Fibroblast of skin of abdomen (primary cell): Measurements from ENCODE around the gene PTPRE.

ENCODE experiments used
- DNase-seq: peaks from one replicate; pipeline ENCODE4 v3.0.0-alpha.2; 2013

PTPRE gene

GRCh38 chr10:127883516-127883915, 23.4 kb upstream of the PTPRE start:
- no peak for DNase-seq

DNA sequence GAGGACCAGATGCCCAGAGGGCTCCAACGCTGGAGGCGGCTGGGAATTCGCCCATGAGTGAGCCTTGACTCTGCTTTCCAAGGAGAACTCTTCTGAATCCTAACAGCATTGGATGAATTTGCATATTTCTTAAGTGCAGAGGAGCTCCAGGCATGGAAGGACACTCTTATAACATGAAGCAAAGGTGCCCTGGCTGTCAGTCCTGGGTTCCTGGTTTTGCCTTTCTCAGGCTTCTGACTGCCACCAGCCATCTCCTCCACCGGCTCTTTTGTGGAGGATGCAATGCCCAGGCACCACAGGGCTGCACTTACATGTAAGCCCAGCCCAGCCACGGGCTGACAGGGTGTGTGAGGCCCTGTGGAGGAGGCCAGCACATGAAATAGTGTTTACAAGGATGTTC, 22.4 kb upstream of the PTPRE start:
- no peak for DNase-seq

DNA sequence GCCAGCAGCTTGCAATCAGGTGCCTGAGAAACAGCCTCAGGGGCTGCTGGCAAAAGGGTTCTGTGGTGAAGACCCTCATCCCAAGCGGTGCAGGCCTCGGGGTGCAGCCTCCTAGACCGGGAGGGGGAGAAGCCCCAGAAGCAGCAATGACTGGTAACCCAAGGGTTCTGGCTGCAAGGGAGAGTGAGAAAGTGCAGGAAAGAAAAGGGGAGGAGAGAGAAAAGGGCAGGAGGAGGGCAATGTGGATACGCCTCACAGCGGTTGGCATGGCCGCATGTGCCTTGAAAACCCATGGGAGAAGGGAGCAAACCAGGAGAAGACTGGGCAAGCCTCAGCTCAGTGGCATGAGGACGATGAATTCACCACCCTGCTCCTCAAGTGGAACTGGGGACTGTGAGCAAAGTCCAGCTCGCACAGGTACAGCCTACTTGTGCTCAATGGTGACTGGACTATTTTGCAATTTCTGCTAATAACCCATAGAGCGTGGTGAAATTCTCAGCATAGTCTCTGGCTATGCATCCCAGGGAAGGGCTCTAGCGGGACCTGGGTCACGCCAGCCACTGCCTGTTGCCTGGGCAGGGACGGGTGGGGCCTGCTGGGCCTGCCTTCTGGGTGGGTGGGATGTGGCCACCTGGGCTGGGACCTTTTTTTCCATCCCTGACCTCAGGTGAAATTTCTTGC, 20.4 kb upstream of the PTPRE start:
- no peak for DNase-seq

GRCh38 chr10:127887541-127888415, 19.1 kb upstream of the PTPRE start:
- DNase-seq = no peak

DNA sequence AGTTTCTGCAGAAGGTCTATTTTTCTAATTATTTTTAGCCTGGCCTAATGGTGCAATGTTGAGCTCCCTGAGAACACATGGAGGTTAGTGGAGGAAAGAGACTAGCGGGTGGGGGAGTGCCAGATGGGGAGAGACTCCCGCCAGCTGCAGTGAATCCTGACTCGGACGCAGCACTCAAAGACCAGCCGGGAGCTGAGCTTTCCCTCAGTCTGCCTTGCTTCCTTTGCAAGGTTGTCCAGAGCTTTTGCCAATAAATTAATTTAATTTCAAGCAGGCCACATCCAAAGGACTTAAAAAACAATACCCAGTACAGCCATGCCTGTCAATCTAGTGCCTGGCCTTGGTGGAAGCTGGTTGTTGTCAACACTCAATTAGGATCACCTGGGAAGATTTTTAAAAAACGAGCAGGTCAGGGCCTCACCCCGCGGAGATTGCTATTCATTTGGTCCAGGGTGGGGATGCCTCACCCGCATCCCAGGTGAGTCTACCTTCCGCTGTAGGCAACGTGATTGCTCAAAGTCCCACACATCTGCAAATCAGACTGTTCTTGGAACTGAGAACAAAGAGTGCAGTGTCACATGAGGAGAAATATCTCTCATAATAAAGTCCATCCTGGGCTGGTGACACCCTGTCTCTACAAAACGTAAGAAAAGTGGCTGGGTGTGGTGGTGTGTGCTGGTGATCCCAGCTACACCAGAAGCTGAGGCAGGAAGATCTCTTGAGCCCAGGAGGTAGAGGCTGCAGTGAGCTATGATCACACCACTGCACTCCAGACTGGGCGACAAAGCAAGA, 18.2 kb upstream of the PTPRE start:
- no peak for DNase-seq

GRCh38 chr10:127889605-127890195, 17.2 kb upstream of the PTPRE start:
- no peak for DNase-seq

GRCh38 chr10:127890216-127890615, 16.7 kb upstream of the PTPRE start:
- no peak for DNase-seq

DNA sequence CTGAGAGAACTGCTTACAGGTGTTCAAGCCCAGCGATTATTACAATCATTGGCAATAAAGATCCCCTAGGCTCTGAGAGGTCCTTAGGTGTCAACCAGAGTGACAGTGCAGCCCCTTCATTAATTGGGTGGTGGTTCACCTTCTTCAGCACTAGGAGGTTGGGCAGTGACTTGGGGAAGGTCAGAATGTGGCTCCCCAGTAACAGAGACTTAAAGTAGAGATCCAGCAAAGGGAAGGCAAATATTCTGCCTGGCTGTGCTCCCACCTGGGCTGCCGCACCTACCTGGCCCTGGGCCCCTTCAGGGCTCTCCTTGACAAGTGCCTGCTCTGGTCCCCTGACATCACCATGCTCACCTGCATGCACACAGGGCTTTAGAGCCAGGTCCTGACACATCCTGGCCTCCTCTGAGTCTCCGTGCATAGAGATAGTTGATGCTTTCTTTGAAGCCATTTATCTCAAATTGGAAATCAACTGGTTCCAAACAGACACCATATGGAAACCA, 16.0 kb upstream of the PTPRE start:
- DNase-seq = no peak

DNA sequence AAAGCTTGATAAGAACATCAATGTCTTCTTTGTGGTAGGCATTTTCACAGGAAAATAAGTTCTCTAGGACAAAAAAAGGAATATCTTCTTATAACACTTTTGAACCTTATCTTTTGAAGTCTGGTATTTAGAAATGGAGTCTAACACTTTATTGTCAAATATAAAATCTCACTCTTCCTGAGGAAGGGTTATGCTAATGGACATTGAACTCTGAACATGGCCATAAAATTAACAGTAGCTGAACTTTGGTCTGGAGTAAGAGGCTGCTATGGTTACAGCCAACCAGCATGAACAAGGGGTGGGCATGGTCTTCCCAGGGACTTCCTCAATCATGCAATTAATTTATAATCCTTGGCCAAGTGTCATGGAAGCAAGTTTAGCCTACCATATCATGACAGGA, 14.2 kb upstream of the PTPRE start, which contains the start of gene CLRN3:
CLRN3 (minus strand) TSS at position 199 of the 400 bp plus-strand sequence; CDS start at position 42, 157 bp downstream.
- DNase-seq = no peak

GRCh38 chr10:127894146-127894545, 12.8 kb upstream of the PTPRE start:
- no peak for DNase-seq

- no peak for DNase-seq
These were observed 10.3 kb upstream of the PTPRE start for GRCh38 chr10:127896590-127896989.

DNA sequence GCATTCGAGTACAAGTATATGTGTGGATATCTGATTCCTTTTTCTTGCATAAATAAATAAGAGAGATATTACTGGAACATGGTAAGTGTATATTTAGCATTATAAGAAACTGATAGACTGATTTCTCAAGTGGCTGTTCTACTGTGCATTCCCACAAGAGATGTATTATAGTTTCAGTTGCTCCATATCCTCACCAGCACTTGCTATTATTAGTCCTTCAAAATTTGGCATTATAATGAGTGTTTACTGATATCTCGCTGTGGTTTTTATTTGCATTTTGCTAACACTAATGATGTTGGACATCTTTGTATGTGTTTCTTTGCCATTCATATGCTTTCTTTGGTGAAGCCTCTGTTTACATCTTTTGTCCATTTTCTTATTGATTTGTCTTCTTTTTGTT, 9.7 kb upstream of the PTPRE start:
- no peak for DNase-seq

GRCh38 chr10:127899766-127900387, 7.0 kb upstream of the PTPRE start:
- DNase-seq = no peak

GRCh38 chr10:127903789-127904188, 3.1 kb upstream of the PTPRE start:
- DNase-seq = no peak

- no peak for DNase-seq
These were observed 2.4 kb upstream of the PTPRE start for GRCh38 chr10:127904311-127905000.

- no peak for DNase-seq
These were observed 1.7 kb upstream of the PTPRE start for GRCh38 chr10:127905001-127905847.

DNA sequence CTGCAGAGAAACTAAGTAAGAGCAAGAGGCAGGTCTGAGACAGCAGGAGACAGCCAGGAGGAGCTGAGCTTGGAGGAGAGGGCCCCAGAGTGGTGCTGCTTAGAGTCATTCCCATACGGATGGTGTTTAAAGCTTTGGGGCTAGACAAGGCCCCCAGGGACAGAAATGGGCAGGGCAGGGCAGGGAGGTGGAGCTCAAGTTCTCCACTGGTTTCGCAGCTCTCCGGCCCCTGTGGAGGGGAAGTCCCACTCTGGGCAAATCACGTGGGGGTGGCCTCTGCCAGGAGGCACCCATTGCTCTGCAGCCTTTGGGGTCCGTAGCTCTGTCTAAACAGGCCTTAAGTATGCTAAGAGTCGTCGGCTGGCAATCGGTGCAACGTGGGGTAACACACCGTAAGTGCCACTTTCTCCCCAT, 1.0 kb upstream of the PTPRE start:
- no peak for DNase-seq

DNA sequence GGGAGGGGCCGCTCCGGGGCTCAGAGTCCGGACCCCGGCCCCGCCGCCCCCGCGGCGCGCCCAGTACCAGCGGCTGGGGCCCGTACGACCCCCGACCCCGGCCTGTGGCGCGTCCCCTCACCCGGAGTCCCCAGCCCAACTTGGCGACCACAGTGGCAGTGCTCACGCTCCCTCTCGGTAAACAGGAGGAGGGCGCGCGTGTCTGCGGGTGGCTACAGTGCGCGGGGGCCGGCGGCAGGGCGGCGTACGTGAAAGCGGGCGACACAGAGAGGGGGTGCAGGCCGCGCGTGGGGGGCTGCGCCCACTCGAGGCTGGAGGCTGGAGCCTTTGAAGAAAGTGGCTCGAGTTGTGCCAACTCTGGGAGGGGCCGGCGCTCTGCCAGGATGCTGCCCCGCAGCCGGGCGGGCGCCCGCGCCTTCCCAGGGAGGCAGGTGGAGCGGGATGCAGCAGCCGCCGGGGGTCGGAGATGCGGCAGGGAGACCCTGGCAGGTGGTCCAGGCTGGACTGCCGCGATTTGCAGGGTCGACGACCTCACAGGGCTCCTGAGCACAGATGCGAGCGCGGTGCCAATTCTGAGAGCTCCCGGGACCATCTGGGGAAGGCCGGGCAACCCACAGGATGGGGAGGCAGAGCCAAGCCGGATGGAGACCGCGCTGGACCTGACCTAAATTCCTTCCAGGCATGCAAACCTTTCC, 655 bp downstream of the PTPRE start:
- DNase-seq = no peak

DNA sequence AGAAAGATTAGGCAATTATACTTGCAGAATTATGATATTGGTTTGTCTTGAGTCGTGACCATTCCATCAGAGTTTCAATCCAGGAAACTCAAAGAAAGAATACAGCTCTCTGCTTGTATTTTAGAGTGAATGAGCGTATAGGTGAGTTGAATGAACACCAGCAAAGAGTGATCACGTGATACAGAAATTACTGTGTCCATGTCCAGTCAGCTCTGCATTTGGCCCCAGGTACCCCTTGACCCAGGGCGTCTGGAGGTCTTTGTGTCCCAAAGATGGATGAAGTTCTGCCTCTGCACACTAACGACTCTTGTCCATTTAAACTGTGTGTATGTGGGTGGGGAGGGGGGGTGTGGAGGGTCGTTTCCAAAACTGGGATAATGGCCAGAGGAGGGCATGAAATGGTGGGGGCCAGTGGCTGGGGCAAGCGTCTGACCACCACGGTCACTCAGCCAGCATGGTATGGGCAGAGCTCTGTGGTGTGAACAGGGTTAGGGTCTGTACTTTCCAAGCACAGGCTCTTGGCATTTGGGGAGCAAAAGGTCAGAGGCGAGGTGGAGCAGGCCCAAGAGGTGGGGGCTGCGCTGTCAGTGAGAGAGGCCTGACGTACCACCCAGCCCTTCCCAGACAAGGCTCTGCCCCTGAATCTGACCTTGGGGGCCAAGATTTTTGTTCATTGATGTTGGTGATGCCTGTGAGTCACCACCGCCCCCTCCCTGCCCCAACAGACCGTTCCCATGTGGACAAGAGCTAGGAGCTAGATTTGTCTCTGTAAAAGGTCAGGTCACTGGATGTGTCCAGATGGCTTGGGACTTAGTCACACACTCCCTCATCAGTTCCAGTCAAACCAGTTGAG, 1.4 kb downstream of the PTPRE start:
- no peak for DNase-seq
